ENCODE results near the gene ZNF862. TPM values are rescaled to one million over a fixed set of nuclear protein-coding genes. Genes with fewer than 3 reads are reported as not detected.

The ZNF862 gene
- total RNA-seq, 1 donor from 2014 or later: 1.7 TPM

- Histone ChIP-seq H3K36me3 (peaks cover 31 to 55% of the 10 kb centered on the region in 2 donors), H3K27ac (no peak overlapping the region), H3K4me1 (no peaks in the 10 kb centered on the region), H3K4me3 (no peak overlapping the region), H3K27me3 (no peaks in the 10 kb centered on the region), H3K9me3 (no peaks in the 10 kb centered on the region)
- DNase-seq (ENCODE audit: low spot score in 2 of 2): no peak
- intact Hi-C loops (cut with DNase I): no loop called here
- no peak for TF ChIP-seq CTCF (IDR thresholded peaks at IDR 0.05)
These were observed 12.5 kb downstream of the ZNF862 start for GRCh38 chr7:149850716-149851115.

- no peak for TF ChIP-seq CTCF (IDR thresholded peaks at IDR 0.05)
- Histone ChIP-seq H3K36me3 (peaks cover 24 to 53% of the 10 kb centered on the region in 2 donors), H3K27ac (no peak overlapping the region), H3K27me3 (no peaks in the 10 kb centered on the region), H3K9me3 (no peaks in the 10 kb centered on the region), H3K4me1 (no peaks in the 10 kb centered on the region), H3K4me3 (no peak overlapping the region)
- intact Hi-C loops (cut with DNase I): no loop called here
- DNase-seq (ENCODE audit: low spot score in 2 of 2): no peak
These were observed 13.3 kb downstream of the ZNF862 start for GRCh38 chr7:149851449-149851848.

- DNase-seq (ENCODE audit: low spot score in 2 of 2): no peak
- no peaks in the 10 kb centered on the region for H3K4me1 ChIP-seq
- H3K4me3 ChIP-seq: no peak overlapping the region
- H3K36me3 ChIP-seq: peaks cover 21 to 39% of the 10 kb centered on the region in 2 donors
- no peaks in the 10 kb centered on the region for H3K9me3 ChIP-seq
- H3K27ac ChIP-seq: no peak overlapping the region
- intact Hi-C loops (cut with DNase I): no loop called here
- no peaks in the 10 kb centered on the region for H3K27me3 ChIP-seq
- TF ChIP-seq CTCF (IDR thresholded peaks at IDR 0.05): no peak
These were observed 15.0 kb downstream of the ZNF862 start for GRCh38 chr7:149853157-149853556.

GRCh38 chr7:149854611-149855360, 16.6 kb downstream of the ZNF862 start:
- no peak for DNase-seq (ENCODE audit: low spot score in 2 of 2)
- H3K27me3 ChIP-seq: no peaks in the 10 kb centered on the region
- no peaks in the 10 kb centered on the region for H3K9me3 ChIP-seq
- intact Hi-C loops (cut with DNase I): no loop called here
- peaks cover 21 to 35% of the 10 kb centered on the region in 2 donors for H3K36me3 ChIP-seq
- H3K27ac ChIP-seq: no peak overlapping the region
- no peak overlapping the region for H3K4me3 ChIP-seq
- no peak for TF ChIP-seq CTCF (IDR thresholded peaks at IDR 0.05)
- no peaks in the 10 kb centered on the region for H3K4me1 ChIP-seq

GRCh38 chr7:149855361-149856305, 17.5 kb downstream of the ZNF862 start:
- no peak for DNase-seq (ENCODE audit: low spot score in 2 of 2)
- Histone ChIP-seq H3K4me1 (no peaks in the 10 kb centered on the region), H3K4me3 (no peak overlapping the region), H3K27ac (no peak overlapping the region), H3K9me3 (no peaks in the 10 kb centered on the region), H3K36me3 (peaks cover 21 to 35% of the 10 kb centered on the region in 2 donors), H3K27me3 (no peaks in the 10 kb centered on the region)
- no peak for TF ChIP-seq CTCF (IDR thresholded peaks at IDR 0.05)
- intact Hi-C loops (cut with DNase I): no loop called here

Measured in ascending aorta (tissue), 2 donors.